GM18873 (cell line): Measurements from ENCODE around the gene TCF4.

Experiments
- ATAC-seq: cut with Tn5 transposase; IDR thresholded peaks from one replicate; pipeline ENCODE4 v1.9.1; 2021; ENCODE audit warnings: mild to moderate bottlenecking, moderate library complexity, moderate number of reproducible peaks; ENCODE audit not compliant: unreplicated experiment, low FRiP score

Gene TCF4

DNA sequence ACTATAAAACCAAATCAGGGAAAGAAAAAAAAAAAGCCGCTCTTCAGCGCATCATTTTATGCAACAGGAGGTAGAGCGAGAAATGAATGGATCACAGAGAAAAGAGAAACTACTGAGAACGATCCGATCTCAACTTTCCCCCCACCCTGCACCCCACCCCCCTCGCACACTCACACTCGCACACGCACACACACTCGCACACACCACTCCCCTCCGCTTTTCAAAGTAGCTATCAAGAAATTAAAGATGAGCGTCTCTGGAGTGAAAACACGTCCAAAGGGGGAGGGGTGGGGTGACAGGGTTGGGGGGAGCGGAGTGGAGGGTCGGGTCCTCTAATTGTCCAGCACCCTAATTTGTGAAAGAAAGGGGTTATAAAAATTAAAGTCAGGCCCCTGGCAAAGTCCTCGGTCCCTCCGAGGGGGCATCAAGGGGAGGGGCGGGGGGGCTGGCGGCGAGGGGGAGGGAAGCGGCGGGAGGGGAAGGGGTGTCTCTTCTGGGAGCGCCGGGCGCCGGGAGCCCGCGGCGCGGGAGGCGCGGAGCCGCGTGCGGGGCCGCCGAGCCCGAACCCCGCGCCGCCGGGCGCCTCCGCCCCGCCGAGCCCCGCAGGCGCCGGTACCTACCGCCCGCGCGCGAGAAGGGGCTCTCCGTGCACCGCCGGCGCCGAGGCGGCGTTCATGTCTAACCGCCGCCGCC is 428 bp downstream of the TCF4 start:
- ATAC-seq: no peak

DNA sequence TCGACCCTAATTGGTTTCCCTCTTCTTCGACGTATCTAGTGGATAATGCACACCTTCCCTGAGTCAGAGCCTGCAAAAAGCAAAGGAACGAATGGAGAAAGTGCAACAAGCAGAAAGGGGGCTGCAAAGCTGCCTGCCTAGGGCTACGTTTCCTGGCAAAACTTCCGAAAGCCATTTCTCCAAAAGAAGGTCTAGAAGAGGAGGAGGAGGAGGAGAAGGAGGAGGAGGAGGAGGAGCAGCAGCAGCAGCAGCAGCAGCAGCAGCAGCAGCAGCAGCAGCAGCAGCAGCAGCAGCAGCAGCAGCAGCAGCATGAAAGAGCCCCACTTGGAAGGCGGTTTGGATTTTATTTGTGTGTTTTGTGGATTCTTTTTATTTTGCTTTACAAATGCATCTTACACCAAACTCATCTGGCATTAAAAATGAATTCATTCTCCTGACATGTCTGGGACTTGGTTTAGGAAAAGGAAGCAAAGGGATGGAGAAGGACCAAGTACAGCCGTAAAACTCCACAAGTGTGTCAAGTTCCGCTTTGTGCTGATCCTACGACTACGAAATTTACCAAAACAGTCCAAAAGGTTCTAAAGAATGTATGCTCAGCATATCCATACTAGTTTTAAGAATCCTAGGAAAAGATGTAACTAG is 2.0 kb downstream of the TCF4 start:
- no peak for ATAC-seq

DNA sequence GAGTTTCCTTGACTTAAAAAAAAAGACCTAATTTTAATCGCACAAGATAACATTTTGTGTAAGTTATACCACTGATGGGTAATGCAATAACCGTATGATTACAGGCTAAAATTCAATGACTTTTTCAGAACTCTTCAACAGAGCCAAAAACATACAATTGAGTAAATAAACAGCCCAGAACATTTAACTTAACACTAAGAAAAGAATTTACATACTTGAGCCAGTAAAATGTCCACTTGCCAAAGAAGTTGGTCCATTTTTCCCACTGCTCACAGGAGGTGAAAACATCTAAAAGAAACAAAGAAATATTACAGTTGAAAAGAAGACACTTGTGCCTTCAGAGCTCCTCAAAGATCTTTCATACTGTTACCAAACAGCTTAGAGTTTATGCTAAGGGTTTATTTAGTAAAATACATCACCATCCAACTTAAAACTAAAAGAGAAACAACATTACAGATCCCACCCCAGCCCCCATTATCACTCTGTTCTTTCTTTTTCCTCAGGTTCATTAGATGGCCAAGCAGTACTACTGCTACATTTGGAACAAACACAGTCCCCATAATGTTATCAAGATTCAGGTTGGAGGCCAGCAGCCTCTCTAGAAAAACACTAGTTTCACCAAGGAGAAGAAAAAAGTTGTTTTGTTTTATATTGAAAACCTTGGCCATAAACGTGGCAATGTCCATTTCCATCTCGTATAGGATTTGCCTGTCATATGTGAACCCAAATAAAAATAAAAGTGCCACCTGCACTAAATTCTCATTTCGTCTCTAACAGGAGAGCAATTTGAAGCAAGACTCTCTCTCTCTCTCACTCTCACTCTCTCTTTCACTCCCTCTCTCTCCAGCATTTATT is 2.7 kb downstream of the TCF4 start:
- no peak for ATAC-seq

DNA sequence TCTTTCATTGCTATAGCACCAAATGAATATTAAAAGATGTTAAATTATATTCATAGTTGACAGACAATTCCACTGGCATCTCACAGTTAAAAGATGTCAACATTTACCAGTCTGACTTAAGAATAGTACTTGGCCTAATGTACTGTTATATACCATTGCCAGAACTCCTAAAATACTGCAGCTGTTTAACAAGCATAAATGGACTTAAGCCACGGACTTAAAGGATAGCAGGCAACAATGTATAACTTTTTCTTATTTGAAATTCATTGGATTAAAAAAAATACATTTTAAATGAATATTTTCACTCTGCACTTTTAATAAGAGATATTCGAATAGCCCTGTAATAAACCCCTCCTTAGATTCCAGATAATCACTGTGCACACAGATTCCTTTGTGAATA is 3.8 kb downstream of the TCF4 start:
- no peak for ATAC-seq

DNA sequence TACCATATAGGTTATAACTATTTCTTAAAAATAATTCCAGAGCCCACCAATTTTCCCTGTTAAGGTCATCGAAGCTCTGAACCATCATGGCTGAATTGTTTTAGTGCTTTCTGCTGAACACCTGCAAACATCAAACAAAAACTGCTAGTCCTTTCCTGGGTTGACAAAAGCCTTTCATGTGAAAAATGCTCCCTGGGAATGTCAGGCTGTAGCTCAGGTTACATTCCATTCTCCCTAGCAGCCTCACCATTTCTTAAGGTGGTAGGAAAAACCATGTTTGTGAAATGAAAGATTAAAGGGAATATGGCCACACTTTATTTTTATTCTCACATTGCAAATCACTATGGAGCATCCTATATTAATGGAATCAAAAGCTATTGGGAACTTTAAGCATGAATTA is 5.7 kb downstream of the TCF4 start:
- no peak for ATAC-seq

DNA sequence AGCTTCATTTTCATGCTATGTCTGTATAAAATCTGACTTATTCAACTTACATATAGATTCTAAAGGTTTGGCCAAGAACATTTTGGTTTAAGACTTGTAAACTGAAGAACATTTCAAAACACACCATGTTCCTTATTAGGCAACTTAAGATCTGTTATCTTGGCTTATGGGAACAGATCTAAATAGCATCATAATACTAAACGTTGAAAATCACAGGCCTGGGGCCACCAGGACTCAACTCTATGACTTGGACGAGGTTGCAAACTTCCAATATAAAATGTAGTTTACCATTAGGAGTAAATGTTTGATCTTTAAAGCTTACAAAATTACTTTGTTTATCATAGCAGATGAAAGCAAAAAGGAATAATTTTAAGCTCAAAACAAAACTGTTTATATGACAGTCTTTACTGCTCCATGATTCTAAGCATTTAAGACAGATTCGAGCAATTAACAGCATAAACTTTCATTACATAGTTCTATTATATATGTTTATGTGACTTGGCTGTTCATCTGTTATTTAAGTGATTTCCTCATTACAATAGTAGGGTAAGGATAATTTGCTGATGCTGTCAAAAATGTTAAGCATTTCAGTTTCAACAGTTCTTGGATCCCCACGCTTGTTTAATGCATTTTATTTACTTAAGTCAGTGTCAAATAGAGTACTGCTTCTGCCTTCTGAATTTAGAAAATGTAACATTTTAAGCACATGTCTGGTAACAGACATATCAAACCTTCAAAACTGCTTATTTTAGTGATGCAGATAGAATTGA is 8.3 kb downstream of the TCF4 start:
- no peak for ATAC-seq

DNA sequence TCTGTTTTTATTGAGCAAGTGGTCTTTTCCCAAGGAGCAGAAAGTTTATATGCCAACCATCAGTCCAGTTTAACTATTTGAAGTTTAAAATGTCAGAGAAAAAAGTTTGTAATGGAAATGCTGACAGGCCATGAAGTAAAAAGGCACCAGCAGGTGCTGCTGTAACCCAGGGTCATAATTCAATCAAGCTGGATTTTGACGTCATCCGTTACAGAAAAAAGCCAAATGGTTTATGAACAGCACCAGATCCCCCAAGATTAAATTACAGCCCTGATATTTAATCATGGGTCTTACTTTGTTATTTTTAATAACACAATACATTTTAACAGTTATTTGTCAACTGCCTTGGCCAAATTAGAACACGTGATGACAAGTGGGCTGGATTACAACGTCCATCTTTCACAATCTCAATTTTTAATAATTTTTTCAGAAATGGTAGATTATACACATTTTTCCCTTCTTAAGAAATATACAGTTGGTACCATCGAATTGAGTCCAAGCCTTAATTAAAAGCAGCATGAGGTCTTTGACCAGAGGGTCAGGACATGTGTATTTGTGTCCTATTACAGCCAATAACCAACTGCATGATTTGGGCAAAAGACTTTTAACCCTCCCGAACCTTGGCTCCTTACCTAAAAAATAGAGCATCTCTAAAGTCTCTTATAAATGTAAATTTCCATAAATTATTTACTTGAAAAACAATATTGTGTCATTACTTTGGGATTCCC is 10.0 kb downstream of the TCF4 start:
- ATAC-seq: no peak

DNA sequence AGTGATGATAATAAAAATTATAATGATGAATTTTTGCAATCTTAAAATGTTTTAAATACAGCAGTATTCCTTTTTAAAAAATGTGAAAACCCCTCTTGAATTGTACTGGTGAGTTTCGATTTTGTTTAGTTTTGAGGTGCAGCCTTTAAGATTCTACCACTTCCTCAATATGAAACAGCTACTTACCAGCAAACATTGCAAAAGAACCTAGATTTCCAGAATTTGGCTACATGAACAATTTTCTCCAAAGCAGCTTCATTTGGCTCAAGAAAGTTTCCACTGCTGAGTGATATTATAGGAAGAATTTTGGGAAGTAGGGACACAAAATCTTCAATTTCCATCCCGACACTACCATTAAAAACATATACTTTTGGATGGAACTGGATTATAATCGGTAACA is 12.0 kb downstream of the TCF4 start:
- ATAC-seq: no peak

DNA sequence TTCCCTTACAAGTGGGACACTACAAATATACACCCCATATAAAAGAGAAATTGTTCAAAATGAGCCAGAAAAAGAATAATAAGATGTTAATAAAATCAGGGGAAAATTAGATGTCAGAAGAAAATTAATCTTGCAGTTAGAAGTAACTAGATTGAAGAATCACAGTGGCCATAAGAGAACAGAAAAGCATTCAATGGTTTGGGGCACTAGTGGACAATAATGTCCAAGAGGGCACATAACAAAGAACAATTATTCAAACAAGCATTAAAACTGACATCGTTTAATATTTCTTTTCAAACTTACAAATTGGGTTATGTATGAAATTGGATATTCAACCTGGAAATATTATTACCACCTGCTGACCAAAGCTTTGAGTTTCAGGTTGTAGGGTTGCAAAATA is 12.9 kb downstream of the TCF4 start:
- no peak for ATAC-seq

DNA sequence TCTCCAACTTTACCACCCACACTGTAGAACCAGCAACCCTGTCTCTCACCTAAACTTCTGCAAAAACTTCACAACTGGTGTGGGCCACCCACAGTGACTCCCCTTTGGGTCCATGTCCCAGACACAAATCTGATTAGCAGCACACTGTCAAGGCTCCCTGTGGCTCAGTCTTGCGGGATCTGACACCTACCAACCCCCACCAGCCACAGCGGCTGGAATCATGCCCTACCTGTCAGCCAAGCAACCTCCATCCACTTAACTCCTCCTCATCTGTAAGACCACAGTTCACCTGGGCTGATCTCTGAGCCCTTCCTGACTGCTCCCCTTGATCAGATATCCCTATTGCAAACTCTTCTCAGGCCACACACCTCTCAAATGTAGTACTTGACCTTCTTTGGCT is 14.6 kb downstream of the TCF4 start:
- ATAC-seq: no peak

DNA sequence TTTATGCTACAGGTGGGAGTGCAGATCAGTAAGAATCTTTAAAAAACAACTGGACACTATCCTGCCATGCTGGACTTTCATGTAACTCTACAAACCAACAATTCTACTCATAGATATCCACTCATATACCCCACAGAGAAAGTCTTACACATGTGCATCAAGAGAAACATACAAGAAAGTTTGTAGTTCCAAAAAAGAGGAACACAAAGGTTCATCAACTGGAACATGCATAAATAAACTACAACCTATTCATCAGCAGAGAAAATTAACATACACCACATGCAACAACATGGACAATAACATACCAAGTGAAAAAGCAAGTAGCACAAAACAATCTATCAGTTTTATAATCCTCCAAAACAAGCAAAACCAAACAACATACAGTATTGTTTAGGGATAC is 17.0 kb downstream of the TCF4 start:
- no peak for ATAC-seq

DNA sequence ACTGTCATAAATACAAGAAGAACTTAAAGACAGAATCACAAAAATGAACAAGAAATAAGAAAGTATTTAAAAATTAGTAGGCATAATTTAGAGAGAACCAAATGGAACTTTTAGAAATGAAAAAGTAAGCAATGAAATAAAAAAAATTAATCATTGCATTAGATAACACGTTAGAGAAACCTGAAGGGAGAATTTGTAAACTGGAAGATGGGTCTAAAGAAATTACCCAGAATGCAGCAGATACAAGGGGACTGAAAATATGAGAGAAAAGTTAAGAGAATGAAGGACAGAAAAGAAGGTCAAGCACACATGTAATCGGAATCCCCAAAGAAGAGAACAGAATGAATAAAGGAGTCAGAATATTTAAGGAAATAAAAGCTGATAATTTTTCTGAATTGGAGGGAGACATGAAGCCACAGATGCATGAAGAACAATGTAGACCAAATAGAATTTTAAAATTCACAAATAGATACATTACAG is 21.5 kb downstream of the TCF4 start:
- ATAC-seq: no peak

DNA sequence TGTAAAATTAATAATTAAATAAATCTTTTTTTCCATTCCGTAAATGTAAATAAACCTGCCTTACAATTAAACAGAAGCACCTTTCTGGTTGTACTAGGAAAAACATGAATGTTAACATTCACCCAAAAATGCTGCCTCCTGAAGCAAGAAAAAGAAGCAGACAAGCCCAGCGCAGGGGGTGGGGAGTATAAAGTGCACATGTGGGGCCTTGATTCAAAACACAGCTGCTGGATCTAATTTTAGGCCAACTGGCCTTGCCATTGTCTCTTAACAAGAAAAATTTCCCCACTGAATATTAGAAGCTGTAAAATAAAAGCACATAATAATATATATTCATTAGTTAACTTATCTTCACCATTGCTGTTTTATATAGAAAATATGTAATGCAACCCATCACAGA is 28.3 kb downstream of the TCF4 start:
- no peak for ATAC-seq

DNA sequence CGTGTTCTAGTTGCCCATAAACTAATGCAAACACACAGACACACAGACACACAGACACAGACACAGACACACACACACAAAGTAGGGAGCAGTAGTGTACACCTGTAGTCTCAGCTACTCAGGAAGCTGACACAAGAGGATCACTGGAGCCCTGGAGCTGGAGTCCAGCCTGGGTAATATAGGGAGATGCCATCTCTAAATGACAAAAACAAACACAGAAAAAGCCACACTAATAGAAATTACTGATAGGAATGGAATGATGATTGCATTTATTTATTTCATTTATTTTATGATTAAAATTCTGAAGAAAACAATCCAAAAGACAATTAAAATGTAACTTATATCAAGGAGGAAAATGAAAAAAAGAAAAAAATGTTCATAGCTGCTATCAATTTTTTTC is 30.8 kb downstream of the TCF4 start:
- no peak for ATAC-seq

DNA sequence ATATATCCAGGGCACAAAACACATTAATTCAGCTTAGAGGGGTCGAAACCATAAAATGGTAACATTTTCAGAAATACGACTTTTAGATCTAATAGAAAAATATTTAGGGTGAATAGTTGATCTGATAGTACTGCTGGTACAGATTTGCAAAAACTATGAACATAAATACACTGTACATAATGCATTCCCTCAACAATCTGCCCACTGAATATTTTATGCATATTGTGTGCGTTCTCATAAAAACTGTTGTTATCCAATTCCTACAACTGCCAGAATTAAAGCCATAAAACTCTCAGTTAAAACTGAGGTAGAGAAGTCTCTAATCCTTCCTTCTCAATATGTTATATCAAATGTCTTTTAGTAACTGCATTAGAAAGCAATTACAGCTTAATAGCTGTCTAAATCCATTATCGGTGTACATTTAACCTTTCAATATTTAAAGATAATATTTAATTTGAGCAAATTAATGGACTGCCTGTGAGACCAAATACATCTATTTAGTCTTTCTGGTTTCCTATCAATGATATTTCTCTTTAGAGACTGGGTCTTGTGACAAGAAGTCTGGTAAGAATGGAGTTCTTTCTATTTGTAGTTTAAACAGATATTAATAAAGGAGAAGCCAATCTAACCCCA is 32.5 kb downstream of the TCF4 start:
- no peak for ATAC-seq

DNA sequence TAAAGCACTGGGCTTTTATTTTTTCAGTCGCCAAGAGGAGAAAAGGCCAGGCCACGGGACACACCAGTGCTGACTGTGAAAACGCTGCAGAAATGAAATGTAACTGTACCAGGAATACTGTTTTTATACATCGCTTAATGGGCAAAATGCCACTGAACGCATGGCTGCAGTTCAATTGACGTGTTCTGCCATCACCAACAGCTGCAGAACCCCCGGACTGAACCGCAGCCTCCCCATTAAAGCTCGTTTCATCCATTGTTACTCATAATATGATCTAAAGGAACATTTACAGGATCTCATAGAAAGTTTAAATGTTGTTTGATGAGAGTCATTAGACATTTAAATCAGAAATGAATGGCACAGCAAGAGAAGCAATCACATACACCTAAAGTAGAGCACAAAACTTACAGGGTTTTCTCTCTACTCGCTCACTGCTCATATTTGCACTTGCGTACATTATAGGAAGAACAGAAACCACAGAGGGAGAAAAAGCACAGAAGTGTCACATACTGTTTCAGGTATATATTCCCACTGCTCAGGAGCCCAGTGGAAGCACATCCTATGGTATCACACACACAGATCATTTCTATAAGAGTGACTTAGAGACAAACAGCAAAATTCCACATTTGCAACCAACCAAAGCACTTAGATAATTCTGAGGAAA is 35.3 kb downstream of the TCF4 start:
- ATAC-seq: no peak

DNA sequence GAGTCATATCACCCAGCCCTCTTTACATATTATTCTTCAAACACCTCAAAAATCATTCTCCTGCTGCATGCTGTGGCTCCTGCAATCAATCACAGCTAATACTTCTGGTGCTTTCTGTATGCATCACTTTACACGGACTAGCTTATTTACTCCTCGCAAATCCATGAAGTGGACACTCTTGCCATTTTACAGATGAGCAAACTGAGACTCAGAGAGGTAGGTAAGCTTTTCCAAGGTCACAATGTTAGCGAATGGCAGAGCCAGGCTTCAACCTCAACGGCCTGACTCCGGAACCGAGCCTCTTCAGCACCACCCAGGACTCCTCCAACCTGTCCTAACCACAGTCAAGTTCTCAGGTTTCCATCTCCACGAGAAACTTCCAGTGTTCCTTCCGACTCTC is 36.8 kb downstream of the TCF4 start:
- no peak for ATAC-seq

DNA sequence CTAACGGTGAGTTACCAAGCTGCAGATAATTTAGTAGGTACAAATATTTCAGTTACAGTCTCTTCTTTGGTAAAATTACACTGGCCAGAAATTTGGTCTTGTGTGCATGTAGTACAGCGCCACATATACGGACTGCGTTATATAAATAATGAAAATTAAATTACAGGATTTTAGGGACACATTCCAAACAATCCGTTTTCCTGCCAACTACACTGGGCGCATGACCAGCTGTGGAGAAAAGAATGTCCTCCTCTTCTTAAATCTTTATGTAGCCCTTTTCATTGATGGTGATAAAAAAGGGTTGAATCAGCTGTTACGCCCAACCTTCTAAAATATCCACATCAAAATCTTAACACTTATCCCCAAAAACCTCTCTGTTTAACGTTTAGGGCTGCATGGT is 37.5 kb downstream of the TCF4 start:
- ATAC-seq: no peak

DNA sequence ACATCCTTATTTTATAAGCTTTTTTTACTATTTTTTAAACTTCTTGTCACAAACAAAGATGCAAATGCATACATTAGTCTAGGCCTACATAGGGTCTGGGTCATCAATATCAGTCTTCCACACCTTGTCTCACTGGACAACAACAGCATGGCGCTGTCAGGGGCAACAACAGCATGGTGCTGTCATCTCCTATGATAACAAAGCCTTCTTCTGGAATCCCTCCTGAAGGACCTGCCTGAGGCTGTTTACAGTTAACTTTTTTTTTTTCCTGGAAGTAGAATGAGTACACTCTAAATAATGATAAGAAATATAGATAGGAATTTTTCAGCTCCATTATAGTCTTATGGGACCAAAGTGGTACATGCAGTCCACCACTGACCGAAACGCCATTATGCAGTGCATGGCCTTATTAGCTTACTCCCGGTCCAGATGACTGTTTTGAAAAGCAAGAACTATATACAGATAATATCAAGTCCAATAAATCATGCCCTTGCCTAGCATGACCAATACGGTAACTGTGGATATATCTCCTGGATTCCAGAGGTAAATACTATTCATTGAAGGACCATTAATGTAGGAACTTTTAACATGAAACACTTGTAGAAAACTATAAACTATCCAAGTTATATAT is 38.4 kb downstream of the TCF4 start:
- no peak for ATAC-seq
